Lung microvascular endothelial cell (primary cell): ENCODE data around the gene EMD. TPM values are rescaled to one million over a fixed set of nuclear protein-coding genes. Genes with fewer than 3 reads are reported as not detected.
"Not testable (repeated sequence)": the region's sequence is repeated elsewhere in the genome, so short reads cannot be mapped to it uniquely, and the experiment has no call there.

ENCODE experiments used
- DNase-seq, 2 donors: peaks; one replicate each; pipeline versions ENCODE4 v3.0.0 to v3.0.0-alpha.2; 2010; ENCODE audit warnings: low read depth in 2 of 2
- total RNA-seq: library from RNA; depleted of rRNA; stranded (reverse); fragments of >200 nt; gene quantifications from 2 replicates; pipeline ENCODE4 v1.2.1, GENCODE V29; 2014

The EMD gene
- total RNA-seq, 1 donor from 2014 or later: 14.5 TPM

GRCh38 chrX:154396363-154396762, 17.3 kb downstream of the EMD start:
- not testable (repeated sequence) for DNase-seq

GRCh38 chrX:154396973-154397887, 18.1 kb downstream of the EMD start:
- DNase-seq: peak; percentile 53 to 67

- DNase-seq: peak; percentile 97 to 98
Observed at GRCh38 chrX:154397888-154398667, 19.0 kb downstream of the EMD start, which contains the start of gene RPL10. Gene RPL10 (plus strand): TSS chrX:154398377. CDS start chrX:154398520, 143 bp downstream.

GRCh38 chrX:154398668-154399526, 19.8 kb downstream of the EMD start:
- DNase-seq: peak; percentile 87 to 91

GRCh38 chrX:154399527-154400368, 20.7 kb downstream of the EMD start:
- no peak for DNase-seq

GRCh38 chrX:154400369-154400817, 21.3 kb downstream of the EMD start:
- DNase-seq: not testable (repeated sequence)

GRCh38 chrX:154401045-154401799, 22.1 kb downstream of the EMD start:
- DNase-seq: no peak

GRCh38 chrX:154401918-154402621, 23.0 kb downstream of the EMD start:
- DNase-seq: peak in 1 of 2 donors; percentile 35

- DNase-seq: no peak
Observed at GRCh38 chrX:154402622-154403127, 23.6 kb downstream of the EMD start.

GRCh38 chrX:154403192-154403591, 24.1 kb downstream of the EMD start:
- DNase-seq: no peak

- no peak for DNase-seq
Observed at GRCh38 chrX:154403858-154404257, 24.8 kb downstream of the EMD start.

GRCh38 chrX:154404625-154405192, 25.6 kb downstream of the EMD start:
- no peak for DNase-seq

- no peak for DNase-seq
Observed at GRCh38 chrX:154408659-154409221, 29.6 kb downstream of the EMD start.

- DNase-seq: peak; percentile 82 to 92
Observed at GRCh38 chrX:154409222-154409871, 30.3 kb downstream of the EMD start, which contains the start of gene DNASE1L1. Gene DNASE1L1 (minus strand): TSS chrX:154409254. CDS start chrX:154405568, 3,686 bp downstream.

- peak; percentile 46 to 78 for DNase-seq
Observed at GRCh38 chrX:154411981-154412340, 32.9 kb downstream of the EMD start.

GRCh38 chrX:154412468-154412867, 33.4 kb downstream of the EMD start:
- no peak for DNase-seq

- no peak for DNase-seq
Observed at GRCh38 chrX:154413142-154413541, 34.0 kb downstream of the EMD start.
